K562 (cell line): ENCODE results near the gene P3H1. TPM values are rescaled to one million over a fixed set of nuclear protein-coding genes. Genes with fewer than 3 reads are reported as not detected.

ENCODE experiments used
- ATAC-seq: fragments of 200-7000 bp; cut with Tn5 transposase; 3 replicates; pipeline ENCODE4 v1.9.1; 2020; ENCODE audit warnings: moderate library complexity
- BruUV-seq: library from RNA; stranded (reverse); fragments of 400-500 nt; replicated peaks from 2 replicates; lab custom pipeline; 2021; lab: Mats Ljungman, UMichigan
- CTCF ChIA-PET: fragments of 300-600 bp; formaldehyde crosslinking; extraction: SDS; loops from one replicate; lab custom pipeline; 2021; ENCODE audit warnings: low intra/inter-chr PET ratio; lab: Yijun Ruan, JAX
- POLR2A ChIA-PET: fragments of 300-600, 350-650 bp; sonication (Branson Sonifier 250); formaldehyde crosslinking; extraction: SDS; loops from one replicate; lab custom pipeline; 2021; ENCODE audit warnings: antibody characterized with exemption, inconsistent platforms; lab: Yijun Ruan, JAX
- DNase-seq, 4 experiments: peaks; one replicate each; pipeline versions ENCODE4 v3.0.0 to v3.0.0-alpha.2; 2011 to 2018; ENCODE audit warnings: low spot score in 3 of 4, mixed read lengths in 3 of 4; ENCODE audit errors: extremely low read depth in 1 of 4
- FAIRE-seq: peaks from 2 replicates; lab custom pipeline; 2011; peaks lifted over from hg19 to GRCh38; lab: Jason Lieb, UNC
- H2AFZ ChIP-seq: 2 replicates; pipeline ENCODE4 v1.6.0; 2011; ENCODE audit warnings: low read depth, low read length, control low read depth, inconsistent platforms
- H3K27ac ChIP-seq: fragments of 200-600 bp; 3 replicates; pipeline ENCODE4 v1.8.0; 2011; ENCODE audit warnings: low read depth, mild to moderate bottlenecking, control low read depth, inconsistent platforms, low read length, moderate library complexity, mixed read lengths; ENCODE audit errors: extremely low read depth
- H3K27me3 ChIP-seq, 2 experiments: fragments of 300-600 bp in 1 of 2; 2 replicates in 1 of 2; 3 replicates in 1 of 2; pipeline versions ENCODE4 v1.6.0 to v1.8.0; 2011; ENCODE audit warnings: inconsistent platforms in 2 of 2, low read length in 2 of 2, mild to moderate bottlenecking in 1 of 2, mixed read lengths in 1 of 2, moderate library complexity in 1 of 2; ENCODE audit not compliant: control insufficient read depth in 2 of 2, insufficient read depth in 2 of 2
- H3K36me3 ChIP-seq: fragments of 300-600 bp; 3 replicates; pipeline ENCODE4 v1.8.0; 2011; ENCODE audit warnings: mild to moderate bottlenecking, low read length, inconsistent platforms; ENCODE audit not compliant: control insufficient read depth, insufficient read depth
- H3K4me1 ChIP-seq, 2 experiments: fragments of 200-600 bp in 1 of 2; replicated peaks in 1 of 2; 2 replicates in 1 of 2; 3 replicates in 1 of 2; pipeline versions ENCODE4 v1.5.1 to v1.8.0; 2011; ENCODE audit warnings: inconsistent platforms in 2 of 2, low read length in 2 of 2, mild to moderate bottlenecking in 1 of 2, mixed read lengths in 1 of 2, moderate library complexity in 1 of 2; ENCODE audit not compliant: control insufficient read depth in 2 of 2, insufficient read depth in 2 of 2
- H3K4me2 ChIP-seq: 2 replicates; pipeline ENCODE4 v1.6.1; 2011; ENCODE audit warnings: low read length, control low read depth, inconsistent platforms, mixed read lengths; ENCODE audit not compliant: insufficient read depth
- H3K4me3 ChIP-seq: fragments of 200-600 bp; sonication (generic), shearing (Covaris generic); 2 replicates; pipeline ENCODE4 v1.5.1; 2016; ENCODE audit warnings: control low read depth, inconsistent platforms
- H3K79me2 ChIP-seq: fragments of 200-600 bp; 3 replicates; pipeline ENCODE4 v1.8.0; 2011; ENCODE audit warnings: low read length, inconsistent platforms; ENCODE audit not compliant: control insufficient read depth, insufficient read depth
- H3K9ac ChIP-seq, 2 experiments: 2 replicates each; pipeline versions ENCODE4 v1.6.0 to v1.6.1; 2011; ENCODE audit warnings: low read depth in 2 of 2, low read length in 2 of 2, control low read depth in 1 of 2, inconsistent platforms in 1 of 2, mild to moderate bottlenecking in 1 of 2, mixed read lengths in 1 of 2; ENCODE audit not compliant: insufficient read depth in 1 of 2
- H3K9me1 ChIP-seq: one replicate; pipeline ENCODE4 v1.6.0; 2011; ENCODE audit warnings: inconsistent platforms, mild to moderate bottlenecking, low read length, moderate library complexity; ENCODE audit not compliant: control insufficient read depth, insufficient read depth
- H3K9me3 ChIP-seq: replicated peaks from 2 replicates; pipeline ENCODE4 v1.5.1; 2011; ENCODE audit warnings: low read depth, low read length, inconsistent platforms; ENCODE audit not compliant: control insufficient read depth, insufficient read depth
- H4K20me1 ChIP-seq: replicated peaks from 2 replicates; pipeline ENCODE4 v1.6.1; 2011; ENCODE audit warnings: low read length, inconsistent platforms, mixed read lengths; ENCODE audit not compliant: control insufficient read depth, insufficient read depth
- BHLHE40 ChIP-seq: IDR thresholded peaks from 2 replicates; pipeline ENCODE4 v1.6.1; 2011; ENCODE audit warnings: low read length, improper control_type of control experiment
- CBX2 ChIP-seq: fragments of 200-600 bp; sonication (generic); IDR thresholded peaks from one replicate; pipeline ENCODE4 v1.6.1; 2012; ENCODE audit warnings: mild to moderate bottlenecking, low read length, inconsistent platforms; ENCODE audit not compliant: insufficient read depth, poor library complexity, severe bottlenecking
- FOS ChIP-seq: IDR thresholded peaks from 3 replicates; pipeline ENCODE4 v1.6.1; 2011; ENCODE audit not compliant: insufficient read length; ENCODE audit errors: extremely low read depth
- SIN3B ChIP-seq: fragments of 450-650 bp; IDR thresholded peaks from 2 replicates; pipeline ENCODE4 v1.6.1; 2017; ENCODE audit warnings: low read depth, mild to moderate bottlenecking, moderate library complexity
- ZFPM2 ChIP-seq: fragments of 250-450 bp; sonication (Bioruptor Pico); IDR thresholded peaks from 2 replicates; pipeline ENCODE4 v1.5.1; 2022; ENCODE audit warnings: mild to moderate bottlenecking
- ZNF75A ChIP-seq: fragments of 450-650 bp; formaldehyde crosslinking; IDR thresholded peaks from 2 replicates; pipeline ENCODE4 v1.4.0; 2020; ENCODE audit warnings: mild to moderate bottlenecking
- WGBS: fragments of 100-300 bp; shearing (Covaris generic); methylation state at CpG from one replicate; pipeline ENCODE4 v1.1.6; 2016; ENCODE audit warnings: low coverage, mixed read lengths; ENCODE audit not compliant: insufficient coverage; ENCODE audit errors: missing lambda C conversion rate; 5-methylcytosine and 5-hydroxymethylcytosine counted together
- in situ Hi-C: fragments of 300-500 bp; cut with MboI; formaldehyde crosslinking; loops from 4 replicates; pipeline ENCODE4 v1.15.0; 2018; ENCODE audit warnings: inconsistent platforms, mixed read lengths
- intact Hi-C: fragments of 100-400 bp; cut with micrococcal nuclease; formaldehyde crosslinking; loops from 2 replicates; pipeline ENCODE4 v1.14.2; 2022
- polyA plus RNA-seq, 8 experiments: library from polyadenylated mRNA; depleted of rRNA in 4 of 8; stranded (reverse) in 5 of 8; unstranded in 3 of 8; fragments of >200 nt; fragmentation: Nextera tagmentation in 2 of 8; fragmentation: Illumina TruSeq in 1 of 8; extraction: Ambion mirVana in 2 of 8; extraction: Trizol in 1 of 8; gene quantifications; 2 replicates each; pipeline versions ENCODE4 v1.2.1 to v1.2.3, GENCODE V29; 2011 to 2014; ENCODE audit warnings: inconsistent platforms in 1 of 8, missing spikeins in 1 of 8
- total RNA-seq, 7 experiments: library from RNA; depleted of rRNA in 6 of 7; stranded (reverse); fragments of >200 nt in 6 of 7; fragmentation: Illumina TruSeq in 2 of 7; extraction: Trizol in 2 of 7; gene quantifications; 2 replicates each; pipeline versions ENCODE4 v1.2.1 to v1.2.3, GENCODE V29; 2011 to 2021; ENCODE audit warnings: low replicate concordance in 1 of 7
- TF ChIP-seq, protein P1 (sequence below): fragments of 450-650 bp; IDR thresholded peaks from 2 replicates; pipeline ENCODE4 v1.7.1; 2018; ENCODE audit warnings: mild to moderate bottlenecking, low read depth; ENCODE audit not compliant: partially characterized antibody
- TF ChIP-seq, protein P2 (sequence below): fragments of 250-450 bp; sonication (Bioruptor Pico); IDR thresholded peaks from 2 replicates; pipeline ENCODE4 v1.6.1; 2021; ENCODE audit warnings: mild to moderate bottlenecking

Gene P3H1
- total and polyA plus RNA-seq, 9 of the 15 experiments (the other 6 are each of a cell fraction or from before 2014, with no cell fraction given): 1.7 to 81.7 (median 45.7) TPM

DNA sequence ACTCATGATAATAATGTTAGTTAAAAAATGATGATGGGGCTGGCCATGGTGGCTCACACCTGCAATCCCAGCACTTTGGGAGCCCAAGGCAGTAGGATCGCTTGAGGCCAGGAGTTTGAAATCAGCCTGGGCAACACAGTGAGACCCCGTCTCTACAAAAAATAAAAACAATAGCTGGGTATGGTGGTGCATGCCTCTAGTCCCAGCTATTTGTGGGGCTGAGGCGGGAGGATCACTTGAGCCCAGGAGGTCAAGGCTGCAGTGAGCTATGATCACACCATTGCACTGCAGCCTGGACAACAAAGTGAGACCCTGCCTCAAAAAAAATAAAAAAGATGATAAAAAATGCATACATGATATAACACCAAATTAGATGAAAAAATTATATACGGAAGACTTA, 5.3 kb downstream of the P3H1 start:
- Histone ChIP-seq H3K36me3 (peaks cover 46% of the 10 kb centered on the region), H3K4me2 (no peak overlapping the region), H3K9me1 (no peaks in the 10 kb centered on the region), H2AFZ (no peak overlapping the region), H3K27me3 (no peaks in the 10 kb centered on the region), H3K27ac (no peak overlapping the region), H4K20me1 (peaks cover 18% of the 10 kb centered on the region), H3K4me3 (no peak overlapping the region), H3K9me3 (no peaks in the 10 kb centered on the region), H3K4me1 (peaks cover 10 to 17% of the 10 kb centered on the region in 2 experiments; a peak in 4 of 5 replicates), H3K9ac (no peak overlapping the region), H3K79me2 (peaks cover 27% of the 10 kb centered on the region)
- ChIA-PET CTCF (no interaction called here), POLR2A (interaction anchor here (1.2 to 1.3 kb wide), 2 partner anchors 9 to 79 kb away, joined by 3 to 4 read pairs; partner anchors contain the start of gene YBX1)
- in situ Hi-C loops (no loop called here), intact Hi-C loops (no loop called here)
- no peak for FAIRE-seq
- WGBS: 93% methylated on average over 4 of the region's 4 CpGs
- no TSS peak for BruUV-seq
- TF ChIP-seq ZFPM2 (CRISPR knock-in tag): no peak
- no peak for TF ChIP-seq BHLHE40
- TF ChIP-seq, protein P1, sequence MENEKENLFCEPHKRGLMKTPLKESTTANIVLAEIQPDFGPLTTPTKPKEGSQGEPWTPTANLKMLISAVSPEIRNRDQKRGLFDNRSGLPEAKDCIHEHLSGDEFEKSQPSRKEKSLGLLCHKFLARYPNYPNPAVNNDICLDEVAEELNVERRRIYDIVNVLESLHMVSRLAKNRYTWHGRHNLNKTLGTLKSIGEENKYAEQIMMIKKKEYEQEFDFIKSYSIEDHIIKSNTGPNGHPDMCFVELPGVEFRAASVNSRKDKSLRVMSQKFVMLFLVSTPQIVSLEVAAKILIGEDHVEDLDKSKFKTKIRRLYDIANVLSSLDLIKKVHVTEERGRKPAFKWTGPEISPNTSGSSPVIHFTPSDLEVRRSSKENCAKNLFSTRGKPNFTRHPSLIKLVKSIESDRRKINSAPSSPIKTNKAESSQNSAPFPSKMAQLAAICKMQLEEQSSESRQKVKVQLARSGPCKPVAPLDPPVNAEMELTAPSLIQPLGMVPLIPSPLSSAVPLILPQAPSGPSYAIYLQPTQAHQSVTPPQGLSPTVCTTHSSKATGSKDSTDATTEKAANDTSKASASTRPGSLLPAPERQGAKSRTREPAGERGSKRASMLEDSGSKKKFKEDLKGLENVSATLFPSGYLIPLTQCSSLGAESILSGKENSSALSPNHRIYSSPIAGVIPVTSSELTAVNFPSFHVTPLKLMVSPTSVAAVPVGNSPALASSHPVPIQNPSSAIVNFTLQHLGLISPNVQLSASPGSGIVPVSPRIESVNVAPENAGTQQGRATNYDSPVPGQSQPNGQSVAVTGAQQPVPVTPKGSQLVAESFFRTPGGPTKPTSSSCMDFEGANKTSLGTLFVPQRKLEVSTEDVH: no peak
- no peak for TF ChIP-seq SIN3B
- TF ChIP-seq, protein P2, sequence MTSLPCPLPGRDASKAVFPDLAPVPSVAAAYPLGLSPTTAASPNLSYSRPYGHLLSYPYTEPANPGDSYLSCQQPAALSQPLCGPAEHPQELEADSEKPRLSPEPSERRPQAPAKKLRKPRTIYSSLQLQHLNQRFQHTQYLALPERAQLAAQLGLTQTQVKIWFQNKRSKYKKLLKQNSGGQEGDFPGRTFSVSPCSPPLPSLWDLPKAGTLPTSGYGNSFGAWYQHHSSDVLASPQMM: no peak
- TF ChIP-seq ZNF75A: no peak
- TF ChIP-seq CBX2: no peak
- TF ChIP-seq FOS: no peak
- DNase-seq: no peak
- ATAC-seq: no peak
